Epithelial cell of esophagus (primary cell): Measurements from ENCODE around the gene LTBP1.

Experiments used
- DNase-seq: peaks from one replicate; pipeline ENCODE4 v3.0.0; 2010; ENCODE audit warnings: low read depth
- H3K4me3 ChIP-seq: 2 replicates; pipeline ENCODE4 v1.5.1; 2011; ENCODE audit warnings: mild to moderate bottlenecking, low read length, control low read depth
- CTCF ChIP-seq: IDR thresholded peaks from 2 replicates; pipeline ENCODE4 v1.5.1; 2011; ENCODE audit warnings: low read depth, mild to moderate bottlenecking, low read length, control low read depth, inconsistent platforms; ENCODE audit not compliant: insufficient read depth; ENCODE audit errors: missing control alignments

LTBP1 gene

GRCh38 chr2:33021542-33022227 lies 74.9 kb downstream of the LTBP1 start:
- DNase-seq, result peak; percentile 9
- H3K4me3 ChIP-seq, result no peak overlapping the region
- no peak for TF ChIP-seq CTCF

- no peak overlapping the region for H3K4me3 ChIP-seq
- DNase-seq, result no peak
- TF ChIP-seq CTCF, result no peak
Observed at GRCh38 chr2:33022395-33022985, 75.7 kb downstream of the LTBP1 start.

- TF ChIP-seq CTCF, result no peak
- no peak overlapping the region for H3K4me3 ChIP-seq
- DNase-seq, result peak; percentile 79
Observed at GRCh38 chr2:33022989-33023727, 76.4 kb downstream of the LTBP1 start.

- DNase-seq, result no peak
- no peak for TF ChIP-seq CTCF
- H3K4me3 ChIP-seq, result no peak overlapping the region
Observed at GRCh38 chr2:33023728-33024500, 77.2 kb downstream of the LTBP1 start.

- TF ChIP-seq CTCF, result no peak
- no peak for DNase-seq
- H3K4me3 ChIP-seq, result no peak overlapping the region
Observed at GRCh38 chr2:33024758-33025157, 78.0 kb downstream of the LTBP1 start.

- H3K4me3 ChIP-seq, result no peak overlapping the region
- no peak for DNase-seq
- no peak for TF ChIP-seq CTCF
Observed at GRCh38 chr2:33029459-33029858, 82.7 kb downstream of the LTBP1 start.
